Testis (tissue), 2 donors: ENCODE measurements around the gene AQP9.

Experiments
- CTCF ChIP-seq, 3 experiments: fragments of 450-650 bp in 2 of 3; fragments of 200-600 bp in 1 of 3; sonication (generic) in 1 of 3; IDR thresholded peaks; one replicate each; pipeline ENCODE4 v1.5.1; 2016 to 2019; ENCODE audit warnings: antibody characterized with exemption in 3 of 3, mild to moderate bottlenecking in 2 of 3, moderate library complexity in 1 of 3
- POLR2A ChIP-seq: fragments of 450-650 bp; IDR thresholded peaks from one replicate; pipeline ENCODE4 v1.6.1; 2017; ENCODE audit warnings: antibody characterized with exemption, mild to moderate bottlenecking, moderate library complexity

- TF ChIP-seq CTCF (IDR thresholded peaks at IDR 0.05) (no peak), POLR2A (no peak)
Measured at GRCh38 chr15:58223432-58223831, 85.3 kb downstream of the AQP9 start.
